Measurements from ENCODE around the gene FAM53B. TPM values are rescaled to one million over a fixed set of nuclear protein-coding genes. Genes with fewer than 3 reads are reported as not detected.

The FAM53B gene
- total RNA-seq, 1 donor from 2014 or later: 41.3 TPM

DNA sequence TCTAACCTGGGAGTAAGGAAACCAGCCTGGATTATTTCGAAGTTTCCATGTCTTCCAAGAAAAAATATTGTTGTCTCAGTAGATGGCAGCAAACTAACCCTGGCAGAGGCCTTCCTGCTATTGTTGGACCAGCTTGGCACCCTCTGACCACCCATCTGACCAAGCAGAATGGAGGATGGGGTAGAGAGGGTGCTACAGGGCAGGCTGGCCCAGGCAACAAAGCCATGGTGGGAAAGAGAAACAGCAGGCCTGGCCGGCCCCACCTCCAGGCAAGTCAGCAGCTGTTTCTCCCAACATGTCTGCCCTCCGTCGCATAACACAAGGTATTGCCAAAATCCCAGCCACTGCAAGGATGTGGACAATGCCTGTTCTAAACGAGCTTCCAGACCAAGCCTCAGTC lies 95.0 kb downstream of the FAM53B start:
- no peak overlapping the region for H3K4me3 Mint-ChIP-seq
- no peaks in the 10 kb centered on the region for H3K36me3 Mint-ChIP-seq (ENCODE audit: low read depth)
- no peaks in the 10 kb centered on the region for H3K9me3 Mint-ChIP-seq
- TF ChIP-seq, protein P1, sequence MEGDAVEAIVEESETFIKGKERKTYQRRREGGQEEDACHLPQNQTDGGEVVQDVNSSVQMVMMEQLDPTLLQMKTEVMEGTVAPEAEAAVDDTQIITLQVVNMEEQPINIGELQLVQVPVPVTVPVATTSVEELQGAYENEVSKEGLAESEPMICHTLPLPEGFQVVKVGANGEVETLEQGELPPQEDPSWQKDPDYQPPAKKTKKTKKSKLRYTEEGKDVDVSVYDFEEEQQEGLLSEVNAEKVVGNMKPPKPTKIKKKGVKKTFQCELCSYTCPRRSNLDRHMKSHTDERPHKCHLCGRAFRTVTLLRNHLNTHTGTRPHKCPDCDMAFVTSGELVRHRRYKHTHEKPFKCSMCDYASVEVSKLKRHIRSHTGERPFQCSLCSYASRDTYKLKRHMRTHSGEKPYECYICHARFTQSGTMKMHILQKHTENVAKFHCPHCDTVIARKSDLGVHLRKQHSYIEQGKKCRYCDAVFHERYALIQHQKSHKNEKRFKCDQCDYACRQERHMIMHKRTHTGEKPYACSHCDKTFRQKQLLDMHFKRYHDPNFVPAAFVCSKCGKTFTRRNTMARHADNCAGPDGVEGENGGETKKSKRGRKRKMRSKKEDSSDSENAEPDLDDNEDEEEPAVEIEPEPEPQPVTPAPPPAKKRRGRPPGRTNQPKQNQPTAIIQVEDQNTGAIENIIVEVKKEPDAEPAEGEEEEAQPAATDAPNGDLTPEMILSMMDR (conservative IDR thresholded peaks at IDR 0.05): no peak
- no peak overlapping the region for H3K27ac Mint-ChIP-seq (ENCODE audit: unreplicated experiment)
- H3K27me3 Mint-ChIP-seq (ENCODE audit: low read depth): no peaks in the 10 kb centered on the region
- no peak for DNase-seq (ENCODE audit: low read depth, low spot score)
- H3K4me1 Mint-ChIP-seq: peaks cover 18% of the 10 kb centered on the region

DNA sequence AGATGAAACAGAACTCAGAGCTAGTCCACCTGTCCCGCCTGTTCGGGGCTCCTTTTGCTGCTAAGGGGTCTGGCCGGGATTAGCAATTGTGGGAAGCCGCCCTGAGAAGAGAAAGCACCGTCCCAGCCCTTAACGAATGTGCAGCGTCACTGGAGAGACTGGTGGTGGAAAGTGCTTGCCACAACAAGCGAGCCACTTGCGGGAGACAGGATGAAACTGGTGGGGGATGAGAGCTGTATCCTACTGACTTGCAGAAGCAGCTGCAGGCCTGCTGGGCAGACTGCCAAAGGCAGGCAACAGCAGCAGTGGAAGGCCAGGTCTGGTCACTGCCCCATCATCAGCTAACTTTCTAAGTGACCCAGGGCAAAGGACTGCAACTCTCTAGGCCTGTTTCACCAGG lies 95.4 kb downstream of the FAM53B start:
- H3K36me3 Mint-ChIP-seq (ENCODE audit: low read depth): no peaks in the 10 kb centered on the region
- no peaks in the 10 kb centered on the region for H3K9me3 Mint-ChIP-seq
- TF ChIP-seq, protein P1 (conservative IDR thresholded peaks at IDR 0.05): no peak
- H3K27me3 Mint-ChIP-seq (ENCODE audit: low read depth): no peaks in the 10 kb centered on the region
- no peak overlapping the region for H3K4me3 Mint-ChIP-seq
- peaks cover 23% of the 10 kb centered on the region for H3K4me1 Mint-ChIP-seq
- no peak for DNase-seq (ENCODE audit: low read depth, low spot score)
- peak overlapping the region; percentile 62 for H3K27ac Mint-ChIP-seq (ENCODE audit: unreplicated experiment)

DNA sequence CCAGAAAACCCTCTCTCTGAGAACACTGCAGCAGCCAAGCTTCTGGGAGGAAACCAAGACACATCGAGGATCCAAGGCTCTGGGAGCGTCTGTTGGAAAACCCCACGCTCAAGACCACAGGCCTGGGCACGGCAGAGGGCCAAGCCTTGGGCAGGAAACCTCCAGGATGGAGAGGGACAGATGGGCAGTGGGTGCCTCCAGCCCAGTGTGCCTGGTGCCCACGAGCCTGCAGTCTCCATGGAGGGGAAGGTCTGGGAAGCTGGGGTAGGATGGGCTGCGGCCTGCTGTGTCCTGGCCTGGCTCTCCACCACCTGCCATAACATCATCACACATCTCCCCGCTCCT lies 96.1 kb downstream of the FAM53B start:
- H3K9me3 Mint-ChIP-seq: no peaks in the 10 kb centered on the region
- TF ChIP-seq, protein P1 (conservative IDR thresholded peaks at IDR 0.05): no peak
- DNase-seq (ENCODE audit: low read depth, low spot score): no peak
- H3K4me3 Mint-ChIP-seq: no peak overlapping the region
- no peaks in the 10 kb centered on the region for H3K36me3 Mint-ChIP-seq (ENCODE audit: low read depth)
- no peaks in the 10 kb centered on the region for H3K27me3 Mint-ChIP-seq (ENCODE audit: low read depth)
- H3K27ac Mint-ChIP-seq (ENCODE audit: unreplicated experiment): peak overlapping the region; percentile 83
- peaks cover 29% of the 10 kb centered on the region for H3K4me1 Mint-ChIP-seq

DNA sequence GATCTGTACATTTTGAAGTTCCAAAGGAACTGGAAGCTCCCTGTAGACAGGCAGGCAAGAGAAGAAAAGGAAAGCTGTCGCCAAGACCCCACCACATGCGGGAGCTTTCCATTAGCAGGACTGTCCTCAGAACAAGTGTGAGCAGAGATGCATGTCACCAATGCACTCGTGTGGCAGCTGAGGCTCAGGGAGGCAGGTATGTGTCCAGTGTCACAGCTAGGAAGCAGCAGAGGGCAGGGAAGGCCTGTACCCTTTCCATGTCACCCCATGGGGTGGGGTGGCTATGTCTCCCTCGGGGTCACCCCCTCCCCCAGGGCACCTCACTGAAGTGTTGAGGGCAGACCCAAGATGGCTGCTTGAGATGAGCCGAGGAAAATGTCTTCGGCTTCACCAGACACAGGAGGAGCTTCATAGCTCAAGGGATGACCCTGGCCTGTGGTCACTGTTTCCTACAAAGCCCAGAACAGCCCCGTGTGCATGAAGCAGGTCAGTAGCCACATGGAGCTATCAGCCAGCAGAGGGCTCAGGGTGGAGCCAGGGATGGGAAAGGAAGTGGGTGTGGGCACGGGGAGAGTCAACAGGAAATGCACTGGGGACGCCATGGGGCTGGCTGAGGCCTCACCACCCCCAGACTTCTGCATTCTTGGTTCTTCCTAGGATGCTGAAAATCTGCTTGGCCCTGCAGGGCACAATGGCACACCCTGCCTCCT lies 96.6 kb downstream of the FAM53B start:
- DNase-seq (ENCODE audit: low read depth, low spot score): no peak
- no peaks in the 10 kb centered on the region for H3K36me3 Mint-ChIP-seq (ENCODE audit: low read depth)

DNA sequence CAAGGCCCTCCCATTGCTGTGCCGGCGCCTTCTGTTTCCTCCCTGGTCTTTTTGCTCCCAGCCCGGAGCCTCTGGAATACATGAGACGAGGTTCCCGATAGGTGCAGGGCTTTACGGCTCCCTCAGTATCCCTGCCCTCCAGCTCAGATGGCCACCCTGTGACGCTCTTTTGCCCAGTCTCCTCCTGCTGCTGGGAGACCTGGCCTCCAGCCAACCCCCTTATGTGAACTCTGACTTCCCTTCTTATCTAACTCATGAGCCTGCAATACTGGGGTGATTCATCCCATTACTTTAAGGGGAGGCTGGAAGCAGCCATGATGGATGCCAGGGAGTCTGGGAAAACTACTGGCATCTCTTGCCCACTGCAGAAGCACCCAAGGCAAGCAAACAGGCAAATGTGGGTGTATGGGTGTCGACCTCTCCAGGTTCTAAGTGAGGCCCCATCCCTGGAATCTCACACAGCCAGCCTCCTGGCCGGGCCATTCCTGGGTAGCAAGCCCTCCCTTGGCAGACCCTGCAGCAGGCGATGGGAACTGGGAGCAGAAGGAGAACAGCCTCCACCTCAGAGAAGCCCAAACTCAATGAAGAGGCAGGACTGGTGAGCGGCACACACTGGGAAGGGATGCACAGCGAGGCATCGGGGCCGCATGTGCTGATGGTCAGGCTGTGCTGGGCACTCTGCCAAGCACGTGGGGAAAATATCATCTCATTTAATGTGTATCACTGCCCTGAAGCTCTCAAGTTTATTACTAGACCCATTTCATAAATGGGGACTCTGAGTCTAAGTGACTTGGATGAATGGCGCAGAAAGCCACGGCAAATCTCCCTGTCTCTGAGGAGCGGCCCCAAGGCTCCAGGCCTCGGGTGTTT lies 97.5 kb downstream of the FAM53B start:
- DNase-seq (ENCODE audit: low read depth, low spot score): no peak
- Mint-ChIP-seq H3K27ac (ENCODE audit: unreplicated experiment) (no peak overlapping the region), H3K9me3 (no peaks in the 10 kb centered on the region), H3K27me3 (ENCODE audit: low read depth) (no peaks in the 10 kb centered on the region), H3K36me3 (ENCODE audit: low read depth) (no peaks in the 10 kb centered on the region), H3K4me1 (peaks cover 39% of the 10 kb centered on the region), H3K4me3 (no peak overlapping the region)
- TF ChIP-seq, protein P1 (conservative IDR thresholded peaks at IDR 0.05): no peak

More for the DNA sequence above, 96.6 kb downstream of the FAM53B start:
- Mint-ChIP-seq H3K27me3 (ENCODE audit: low read depth) (no peaks in the 10 kb centered on the region), H3K27ac (ENCODE audit: unreplicated experiment) (peak overlapping the region; percentile 83), H3K9me3 (no peaks in the 10 kb centered on the region), H3K4me3 (no peak overlapping the region), H3K4me1 (peaks cover 34% of the 10 kb centered on the region)
- TF ChIP-seq, protein P1 (conservative IDR thresholded peaks at IDR 0.05): no peak
